Fibroblast of skin of abdomen (primary cell): ENCODE results near the gene ACSM2B.
"Not testable (repeated sequence)": the region's sequence is repeated elsewhere in the genome, so short reads cannot be mapped to it uniquely, and the experiment has no call there.

Source experiments
- DNase-seq: peaks from one replicate; pipeline ENCODE4 v3.0.0-alpha.2; 2013

Gene ACSM2B

DNA sequence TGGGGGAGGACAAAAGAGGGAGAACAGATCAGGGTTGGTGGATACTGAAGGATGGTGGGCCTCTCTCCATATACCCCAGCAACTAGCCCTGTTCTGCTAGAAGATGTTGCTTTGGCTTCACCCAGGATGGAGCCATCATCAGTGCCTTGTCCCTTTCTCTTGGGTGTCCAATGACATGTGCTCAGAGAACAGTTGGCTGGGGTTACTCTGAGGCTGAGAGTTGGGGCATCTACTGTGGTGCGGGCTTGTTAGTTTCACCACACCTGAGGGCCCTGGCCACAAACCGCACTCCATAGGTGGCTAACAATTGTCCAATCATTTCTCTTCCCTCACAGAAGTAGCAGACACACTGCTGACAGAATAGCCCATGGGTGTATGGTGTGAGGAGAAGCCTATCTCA is 18.9 kb upstream of the ACSM2B start:
- DNase-seq: not testable (repeated sequence)

- DNase-seq: not testable (repeated sequence)
Measured at GRCh38 chr16:20592780-20593179, 16.6 kb upstream of the ACSM2B start.

GRCh38 chr16:20589486-20589885 is 13.3 kb upstream of the ACSM2B start:
- not testable (repeated sequence) for DNase-seq

GRCh38 chr16:20587645-20588074 is 11.5 kb upstream of the ACSM2B start:
- not testable (repeated sequence) for DNase-seq

GRCh38 chr16:20586716-20587115 is 10.5 kb upstream of the ACSM2B start:
- DNase-seq: not testable (repeated sequence)

DNA sequence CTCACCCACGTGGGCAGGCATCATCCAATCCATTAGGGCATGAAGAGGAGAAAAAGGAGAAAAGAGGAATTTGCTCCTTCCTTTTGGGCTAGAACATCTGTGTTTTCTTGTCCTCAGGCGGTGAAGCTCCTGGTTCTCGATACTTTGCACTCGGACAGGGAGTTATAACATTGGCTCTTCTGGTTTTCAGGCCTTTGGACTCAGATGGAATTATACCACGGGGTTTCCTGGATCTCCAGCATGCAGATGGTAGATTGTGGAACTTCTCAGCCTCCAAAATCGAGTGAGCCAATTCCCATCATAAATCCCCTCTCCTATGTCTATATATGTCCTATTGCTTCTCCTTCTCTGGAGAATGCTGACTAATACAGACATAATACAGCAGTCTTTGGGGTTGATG is 9.9 kb upstream of the ACSM2B start:
- not testable (repeated sequence) for DNase-seq

DNA sequence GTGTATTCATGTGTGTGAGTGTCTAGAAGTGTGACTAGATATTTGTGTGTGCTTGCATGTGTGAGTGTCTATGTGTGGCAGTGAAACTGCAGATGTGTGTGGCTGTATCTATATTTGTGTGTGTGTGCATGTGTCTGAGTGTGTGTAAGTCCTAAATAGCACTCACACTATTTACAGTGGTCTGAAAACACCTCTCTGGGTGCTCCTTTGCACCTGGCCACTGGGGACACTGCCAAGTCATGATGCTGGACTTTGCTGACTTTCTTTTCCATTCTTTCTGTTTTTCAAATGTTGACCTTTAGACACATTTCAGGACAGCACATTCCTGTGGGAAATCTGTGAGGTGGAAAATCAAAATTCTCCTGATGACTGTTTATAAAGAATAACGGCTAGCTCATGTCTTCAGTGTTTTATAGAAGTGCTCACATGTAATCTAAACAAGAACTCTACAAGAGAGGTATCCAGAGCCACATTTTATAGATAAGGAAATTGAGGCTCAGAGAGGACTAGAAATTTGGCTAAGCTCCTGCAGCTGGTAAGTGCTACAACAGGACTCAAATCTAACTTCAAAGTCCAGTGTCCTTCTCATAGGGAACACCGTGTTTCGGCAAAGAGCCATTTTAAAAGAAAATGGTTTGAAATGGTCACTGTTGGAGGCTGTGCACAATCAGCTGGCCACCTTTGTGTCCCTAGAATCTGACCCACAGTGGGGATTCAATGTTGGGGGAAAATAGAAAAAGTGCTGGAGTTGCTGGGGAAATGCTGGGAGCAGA is 4.5 kb upstream of the ACSM2B start:
- DNase-seq: not testable (repeated sequence)

DNA sequence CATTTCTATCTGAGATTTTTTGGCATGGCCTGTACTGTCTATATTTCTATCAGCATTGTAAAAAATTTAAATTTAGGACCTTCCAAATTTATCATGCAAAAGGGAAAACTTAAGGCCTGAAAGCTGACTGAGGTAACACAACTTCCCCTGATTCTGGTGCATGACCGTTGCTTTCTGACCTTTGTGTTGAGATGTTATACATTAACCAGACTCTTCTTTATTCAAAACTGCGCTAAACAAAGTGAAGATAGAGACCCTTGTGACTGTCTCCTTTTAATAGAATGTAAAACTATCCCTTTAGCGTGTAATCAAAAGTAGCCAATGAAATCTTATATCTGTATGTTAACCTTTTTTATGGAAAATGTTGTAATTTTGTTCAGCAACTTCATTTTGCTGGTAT is 1.9 kb upstream of the ACSM2B start:
- DNase-seq: not testable (repeated sequence)

DNA sequence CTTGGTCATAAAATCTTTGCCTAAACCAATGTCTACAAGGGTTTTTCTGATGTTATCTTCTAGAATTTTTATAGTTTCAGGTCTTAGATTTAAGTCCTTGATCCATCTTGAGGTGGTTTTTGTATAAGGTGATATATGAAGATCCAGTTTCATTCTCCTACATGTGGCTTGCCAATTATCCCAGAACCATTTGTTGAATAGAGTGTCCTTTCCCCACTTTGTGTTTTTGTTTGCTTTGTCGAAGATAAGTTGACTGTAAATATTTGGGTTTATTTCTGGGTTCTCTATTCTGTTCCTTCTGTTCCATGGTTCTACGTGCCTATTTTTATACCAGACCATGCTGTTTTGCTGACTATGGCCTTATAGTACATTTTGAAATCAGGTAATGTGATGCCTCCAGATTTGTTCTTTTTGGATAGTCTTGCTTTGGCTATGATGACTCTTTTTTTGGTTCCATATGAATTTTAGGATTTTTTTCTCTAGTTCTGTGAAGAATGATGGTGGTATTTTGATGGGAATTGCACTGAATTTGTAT is 7.0 kb downstream of the ACSM2B start:
- not testable (repeated sequence) for DNase-seq

GRCh38 chr16:20568404-20568803 is 7.8 kb downstream of the ACSM2B start:
- no peak for DNase-seq

- no peak for DNase-seq
Measured at GRCh38 chr16:20566864-20567263, 9.3 kb downstream of the ACSM2B start.

GRCh38 chr16:20565334-20565733 is 10.8 kb downstream of the ACSM2B start:
- DNase-seq: not testable (repeated sequence)

DNA sequence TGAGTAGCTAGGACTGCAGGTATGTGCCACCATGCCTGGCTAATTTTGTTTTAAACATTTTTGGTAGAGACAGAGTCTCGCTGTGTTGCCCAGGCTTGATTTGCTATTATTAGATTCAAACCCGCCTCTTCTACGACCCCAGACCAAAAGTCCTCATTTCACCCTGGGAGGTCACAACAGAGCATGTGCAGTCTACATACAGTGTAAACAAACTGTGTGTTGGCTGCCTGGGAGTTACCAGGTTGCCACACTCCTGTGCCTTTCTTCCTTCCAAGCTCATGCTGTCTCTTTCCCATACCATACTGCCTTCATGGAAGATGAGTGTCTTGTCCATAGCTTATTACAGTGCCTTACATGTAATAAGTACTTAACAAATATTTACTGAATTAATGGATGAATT is 11.9 kb downstream of the ACSM2B start:
- DNase-seq: not testable (repeated sequence)

DNA sequence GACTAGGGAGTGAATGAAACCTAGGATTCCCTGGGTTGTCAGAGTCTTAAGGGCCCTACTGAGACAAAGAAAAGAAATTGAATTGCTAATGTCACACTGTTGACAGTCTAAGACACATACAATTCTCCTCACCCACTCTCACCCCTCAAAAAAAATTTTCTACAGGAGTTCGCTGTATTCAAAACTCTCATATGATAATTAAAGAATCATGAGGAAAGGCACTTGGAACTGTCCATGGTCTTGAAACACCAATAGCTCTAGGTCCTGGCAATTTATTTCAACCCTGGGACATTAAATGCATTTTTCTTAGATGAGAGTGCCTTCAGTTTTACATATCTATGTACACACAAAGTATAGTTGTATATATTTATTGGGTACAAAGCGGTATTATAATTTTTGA is 20.5 kb downstream of the ACSM2B start:
- not testable (repeated sequence) for DNase-seq

GRCh38 chr16:20554689-20555088 is 21.5 kb downstream of the ACSM2B start:
- DNase-seq: not testable (repeated sequence)

DNA sequence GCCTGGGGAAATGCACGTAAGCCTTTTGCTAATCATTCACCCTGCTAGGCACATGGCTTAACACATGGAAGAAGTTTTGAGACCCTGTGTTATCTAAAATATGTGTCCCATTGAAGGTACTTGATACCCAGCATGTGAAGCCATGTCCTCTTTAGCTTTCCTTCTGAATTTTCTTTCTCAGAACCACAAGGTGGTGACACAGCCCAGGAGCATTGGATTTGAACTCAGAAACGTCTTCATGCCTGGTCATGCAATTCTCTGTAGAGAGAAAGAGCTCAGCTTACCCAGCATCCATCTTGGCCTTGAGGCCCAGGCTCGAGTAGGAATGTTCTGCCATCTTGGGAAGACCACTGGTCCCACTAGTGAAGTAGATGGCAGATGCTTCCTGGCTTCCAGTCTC is 22.7 kb downstream of the ACSM2B start:
- DNase-seq: not testable (repeated sequence)

GRCh38 chr16:20546951-20547350 is 29.2 kb downstream of the ACSM2B start:
- not testable (repeated sequence) for DNase-seq

- not testable (repeated sequence) for DNase-seq
Measured at GRCh38 chr16:20546278-20546853, 29.8 kb downstream of the ACSM2B start.

DNA sequence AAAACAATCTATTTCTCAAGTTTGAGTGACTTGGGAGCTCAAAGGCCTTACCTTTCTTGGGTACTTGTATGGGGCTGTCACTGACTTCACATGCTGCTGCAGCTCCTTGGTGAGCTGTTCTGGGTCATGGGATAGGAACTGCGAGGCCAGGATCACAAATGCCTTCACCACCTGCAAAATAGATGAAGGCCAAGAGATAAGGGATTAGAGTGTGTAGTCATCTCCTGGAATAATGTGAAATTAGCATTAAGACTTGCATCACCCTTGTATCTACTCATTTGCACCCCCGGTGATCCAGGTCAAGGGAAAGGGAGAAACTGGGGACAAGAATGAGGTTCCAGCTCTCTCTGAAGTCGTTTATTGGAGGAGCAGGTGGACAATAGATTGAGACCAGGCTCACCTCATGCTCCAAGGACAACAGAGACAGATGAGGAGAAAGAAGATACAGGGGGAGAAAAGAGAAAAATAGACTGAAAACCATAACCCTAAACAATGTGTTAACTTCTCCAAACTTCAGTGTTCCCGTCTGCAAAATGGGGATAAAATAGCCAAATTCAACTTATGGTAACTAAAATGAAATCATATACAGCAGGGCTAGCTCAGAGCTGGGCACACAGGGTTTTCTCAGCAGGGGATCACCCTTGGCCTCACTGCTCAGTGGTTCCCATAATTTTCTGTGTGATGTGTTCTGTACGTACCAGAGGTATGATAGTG is 35.4 kb downstream of the ACSM2B start:
- not testable (repeated sequence) for DNase-seq

GRCh38 chr16:20538687-20539086 is 37.5 kb downstream of the ACSM2B start:
- DNase-seq: no peak

GRCh38 chr16:20538181-20538580 is 38.0 kb downstream of the ACSM2B start:
- no peak for DNase-seq

DNA sequence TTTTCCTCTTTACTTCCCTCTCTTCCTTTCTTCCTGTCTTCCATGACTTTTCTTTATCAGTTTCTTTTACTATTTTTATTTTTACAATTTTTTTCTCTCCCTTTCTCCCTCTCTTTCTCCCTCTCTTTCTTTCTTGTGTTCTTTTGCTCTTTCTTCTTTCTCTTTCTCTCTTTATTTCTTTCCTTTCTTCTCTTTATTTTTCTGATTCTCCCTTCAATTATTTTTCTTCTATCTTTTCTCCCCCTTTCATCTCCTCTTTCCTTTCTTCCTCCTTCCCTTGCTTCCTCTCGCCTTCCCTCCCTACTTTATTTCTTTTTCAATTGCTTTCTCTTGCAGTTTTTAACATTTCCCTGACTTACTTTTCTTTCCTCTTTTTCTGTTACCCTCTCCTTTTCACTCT is 39.5 kb downstream of the ACSM2B start:
- not testable (repeated sequence) for DNase-seq

DNA sequence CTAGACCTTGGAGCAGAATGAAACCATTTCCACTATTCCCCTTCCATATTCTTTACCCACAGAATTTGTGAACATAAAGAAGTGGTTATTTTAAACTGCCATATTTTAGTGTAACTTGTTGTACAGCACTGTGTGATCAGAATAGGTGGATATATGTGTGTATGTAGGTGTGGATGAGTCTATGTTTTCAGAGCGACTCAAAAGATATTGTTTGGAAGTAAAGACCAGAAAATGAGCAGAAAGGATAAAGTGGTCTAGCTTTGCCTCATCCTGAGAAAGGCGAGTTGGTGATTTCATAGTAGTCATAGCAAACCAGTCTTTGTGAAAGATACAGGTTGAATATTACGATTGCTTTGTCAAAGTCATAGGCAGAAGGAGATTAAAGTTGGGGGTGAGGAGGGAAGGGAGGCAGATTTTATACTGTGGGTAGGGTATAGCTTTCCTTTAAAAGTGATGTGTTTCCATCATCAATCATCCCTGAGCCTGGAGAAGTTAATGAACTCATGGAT is 43.8 kb downstream of the ACSM2B start:
- DNase-seq: not testable (repeated sequence)
